Nephron (organoid): ENCODE results near the gene RAB3A.

Source experiments
- H3K27ac Mint-ChIP-seq, 3 experiments: 2 replicates each; pipeline ENCODE4 v1.8.0; 2020; ENCODE audit warnings: mixed read lengths in 3 of 3, mild to moderate bottlenecking in 2 of 3, moderate library complexity in 1 of 3
- H3K27me3 Mint-ChIP-seq: 2 replicates; pipeline ENCODE4 v1.8.0; 2021; ENCODE audit warnings: low read depth, mild to moderate bottlenecking, moderate library complexity, mixed read lengths
- H3K36me3 Mint-ChIP-seq: 2 replicates; pipeline ENCODE4 v1.8.0; 2020; ENCODE audit warnings: low read depth, mixed read lengths
- H3K4me1 Mint-ChIP-seq: 2 replicates; pipeline ENCODE4 v1.8.0; 2020; ENCODE audit warnings: mixed read lengths
- H3K4me3 Mint-ChIP-seq, 3 experiments: 2 replicates each; pipeline ENCODE4 v1.8.0; 2020; ENCODE audit warnings: mild to moderate bottlenecking in 3 of 3, mixed read lengths in 3 of 3, moderate library complexity in 2 of 3
- H3K9me3 Mint-ChIP-seq: 2 replicates; pipeline ENCODE4 v1.8.0; 2020; ENCODE audit warnings: mixed read lengths
- TF ChIP-seq, protein P1 (sequence below), 3 experiments: fragments of 200-600 bp; sonication (generic); IDR thresholded peaks; one replicate each; pipeline ENCODE4 v1.5.0; 2021; ENCODE audit warnings: antibody characterized with exemption in 3 of 3; ENCODE audit not compliant: unreplicated experiment in 3 of 3

RAB3A gene

GRCh38 chr19:18230941-18231734, 27.3 kb upstream of the RAB3A start:
- Mint-ChIP-seq H3K27ac (no peak overlapping the region), H3K4me3 (no peak overlapping the region), H3K9me3 (peaks cover 6% of the 10 kb centered on the region), H3K27me3 (peaks cover 70% of the 10 kb centered on the region), H3K4me1 (peaks cover 11% of the 10 kb centered on the region), H3K36me3 (no peaks in the 10 kb centered on the region)
- TF ChIP-seq, protein P1, sequence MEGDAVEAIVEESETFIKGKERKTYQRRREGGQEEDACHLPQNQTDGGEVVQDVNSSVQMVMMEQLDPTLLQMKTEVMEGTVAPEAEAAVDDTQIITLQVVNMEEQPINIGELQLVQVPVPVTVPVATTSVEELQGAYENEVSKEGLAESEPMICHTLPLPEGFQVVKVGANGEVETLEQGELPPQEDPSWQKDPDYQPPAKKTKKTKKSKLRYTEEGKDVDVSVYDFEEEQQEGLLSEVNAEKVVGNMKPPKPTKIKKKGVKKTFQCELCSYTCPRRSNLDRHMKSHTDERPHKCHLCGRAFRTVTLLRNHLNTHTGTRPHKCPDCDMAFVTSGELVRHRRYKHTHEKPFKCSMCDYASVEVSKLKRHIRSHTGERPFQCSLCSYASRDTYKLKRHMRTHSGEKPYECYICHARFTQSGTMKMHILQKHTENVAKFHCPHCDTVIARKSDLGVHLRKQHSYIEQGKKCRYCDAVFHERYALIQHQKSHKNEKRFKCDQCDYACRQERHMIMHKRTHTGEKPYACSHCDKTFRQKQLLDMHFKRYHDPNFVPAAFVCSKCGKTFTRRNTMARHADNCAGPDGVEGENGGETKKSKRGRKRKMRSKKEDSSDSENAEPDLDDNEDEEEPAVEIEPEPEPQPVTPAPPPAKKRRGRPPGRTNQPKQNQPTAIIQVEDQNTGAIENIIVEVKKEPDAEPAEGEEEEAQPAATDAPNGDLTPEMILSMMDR (IDR thresholded peaks at IDR 0.05; ENCODE audit: unreplicated experiment in 3 of 3): no peak

DNA sequence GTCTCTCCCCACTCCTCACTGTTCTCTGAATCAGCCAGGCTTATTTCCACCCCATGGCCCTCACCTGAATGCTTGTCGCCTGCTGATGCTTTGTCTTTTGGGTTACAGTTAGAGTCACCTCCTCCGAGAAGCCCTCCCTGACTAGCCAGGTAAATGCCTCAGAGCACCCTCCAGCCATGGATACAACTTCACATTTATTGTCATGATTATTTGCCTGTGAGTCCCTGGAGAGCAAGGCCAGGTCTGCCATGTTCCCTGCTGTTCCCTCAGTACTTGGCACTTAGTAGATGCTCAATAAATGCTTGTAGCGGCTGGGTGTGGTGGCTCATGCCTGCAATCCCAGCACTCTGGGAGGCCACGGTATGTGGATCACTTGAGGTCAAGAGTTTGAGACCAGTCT, 26.1 kb upstream of the RAB3A start:
- TF ChIP-seq, protein P1 (IDR thresholded peaks at IDR 0.05; ENCODE audit: unreplicated experiment in 3 of 3): no peak
- peaks cover 71% of the 10 kb centered on the region for H3K27me3 Mint-ChIP-seq
- H3K27ac Mint-ChIP-seq: no peak overlapping the region
- H3K4me1 Mint-ChIP-seq: peaks cover 11% of the 10 kb centered on the region
- no peaks in the 10 kb centered on the region for H3K36me3 Mint-ChIP-seq
- H3K9me3 Mint-ChIP-seq: peaks cover 6% of the 10 kb centered on the region
- peak overlapping the region in 1 of 3 experiments; percentile 35 for H3K4me3 Mint-ChIP-seq

DNA sequence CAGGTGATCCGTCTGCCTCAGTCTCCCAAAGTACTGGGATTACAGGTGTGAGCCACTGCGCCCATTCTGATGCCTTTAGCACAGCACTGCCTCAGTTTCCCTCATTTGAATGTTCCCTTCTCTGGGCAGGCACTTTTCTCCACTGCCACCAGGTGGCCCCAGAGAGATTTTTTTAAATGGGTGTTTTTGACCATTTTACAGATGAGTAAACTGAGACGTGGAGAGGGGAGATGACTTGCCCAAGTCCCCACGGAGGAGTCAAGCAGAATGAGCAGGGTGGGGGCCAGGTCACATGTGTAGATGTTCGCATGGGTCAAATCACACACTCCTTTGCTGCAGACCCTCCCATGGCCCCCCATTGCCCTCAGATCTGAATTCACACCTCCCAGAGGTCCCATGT, 25.6 kb upstream of the RAB3A start:
- H3K27ac Mint-ChIP-seq: no peak overlapping the region
- H3K9me3 Mint-ChIP-seq: peaks cover 6% of the 10 kb centered on the region
- peaks cover 15% of the 10 kb centered on the region for H3K4me1 Mint-ChIP-seq
- H3K36me3 Mint-ChIP-seq: no peaks in the 10 kb centered on the region
- no peak overlapping the region for H3K4me3 Mint-ChIP-seq
- TF ChIP-seq, protein P1 (IDR thresholded peaks at IDR 0.05; ENCODE audit: unreplicated experiment in 3 of 3): peak; percentile 9 to 39 (median 39)
- H3K27me3 Mint-ChIP-seq: peaks cover 74% of the 10 kb centered on the region

DNA sequence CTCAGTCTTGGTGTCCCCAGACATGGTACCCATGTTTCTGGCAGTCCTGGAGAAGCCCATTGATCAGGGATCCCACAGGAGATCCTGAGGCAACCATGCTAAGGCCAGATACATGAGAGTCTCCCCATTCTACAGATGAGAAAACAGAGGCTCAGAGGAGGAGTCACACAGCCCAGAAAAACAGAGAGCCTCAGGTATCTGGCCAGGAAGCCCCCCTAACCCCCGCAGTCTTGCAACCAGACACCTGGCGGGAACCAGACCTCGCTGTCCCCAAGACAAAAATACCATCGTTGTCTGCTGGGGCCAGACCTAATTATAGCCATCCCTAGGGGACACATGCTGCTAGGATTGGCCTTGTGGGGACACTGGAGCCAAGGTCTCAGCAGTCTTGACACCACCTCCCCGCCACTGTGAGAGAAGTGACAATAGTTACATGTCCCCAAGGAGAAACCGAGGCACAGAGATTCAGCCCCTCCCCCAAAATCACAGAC, 24.0 kb upstream of the RAB3A start:
- Mint-ChIP-seq H3K9me3 (no peaks in the 10 kb centered on the region), H3K4me3 (no peak overlapping the region), H3K4me1 (peaks cover 19% of the 10 kb centered on the region), H3K36me3 (no peaks in the 10 kb centered on the region), H3K27ac (no peak overlapping the region), H3K27me3 (peaks cover 66% of the 10 kb centered on the region)
- TF ChIP-seq, protein P1 (IDR thresholded peaks at IDR 0.05; ENCODE audit: unreplicated experiment in 3 of 3): no peak

DNA sequence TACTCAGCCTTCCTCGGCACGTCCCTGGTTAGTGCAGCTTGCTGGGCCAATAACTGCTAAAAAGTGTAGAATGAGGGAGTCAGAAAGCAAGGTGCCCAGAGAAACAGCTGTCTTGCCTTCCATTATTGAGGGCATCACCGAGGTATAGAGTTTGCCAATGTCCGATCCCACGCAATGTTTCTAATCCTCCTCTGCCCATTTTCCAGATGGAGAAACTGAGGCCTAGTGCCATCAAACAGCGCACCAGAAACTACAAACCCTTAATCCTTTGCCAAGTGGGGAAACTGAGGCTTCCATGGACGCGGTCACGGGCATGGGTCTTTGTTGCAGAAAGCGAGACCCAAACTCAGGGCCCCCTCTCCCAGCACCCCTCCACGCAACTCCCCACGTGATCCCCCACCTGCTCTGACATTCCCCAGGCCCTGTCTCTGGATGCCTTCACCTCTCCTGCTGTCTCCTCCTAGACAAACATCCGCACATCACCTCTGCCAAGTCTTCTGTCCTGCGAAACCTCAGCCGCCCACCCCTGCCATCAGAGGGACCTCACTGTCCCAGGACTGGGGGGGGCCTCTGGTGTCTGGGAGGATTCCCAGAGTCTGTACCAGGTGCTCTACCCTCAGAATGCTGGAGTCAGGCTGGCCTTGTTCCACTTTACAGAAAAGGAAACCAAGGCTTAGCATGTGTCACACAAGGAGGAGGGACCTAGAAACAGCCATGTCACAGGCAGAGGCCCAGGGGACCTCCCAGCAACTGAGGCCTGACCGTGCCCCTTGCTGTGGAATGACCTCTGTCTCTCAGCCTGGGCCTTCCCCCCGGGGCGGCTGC, 23.3 kb upstream of the RAB3A start:
- Mint-ChIP-seq H3K9me3 (no peaks in the 10 kb centered on the region), H3K4me3 (peak overlapping the region; percentile 23 to 24 (median 23)), H3K4me1 (peaks cover 19% of the 10 kb centered on the region), H3K36me3 (no peaks in the 10 kb centered on the region), H3K27ac (no peak overlapping the region), H3K27me3 (peaks cover 63% of the 10 kb centered on the region)
- TF ChIP-seq, protein P1 (IDR thresholded peaks at IDR 0.05; ENCODE audit: unreplicated experiment in 3 of 3): no peak
